Loucy (cell line): ENCODE measurements around the gene ADRA1B.

Source experiments
- H2AFZ ChIP-seq: fragments of 200-600 bp; sonication (generic); 2 replicates; pipeline ENCODE4 v1.6.0; 2016; ENCODE audit warnings: antibody characterized with exemption, mild to moderate bottlenecking, low read length, moderate library complexity
- H3F3A ChIP-seq: fragments of 200-600 bp; 2 replicates; pipeline ENCODE4 v1.6.0; 2016; ENCODE audit warnings: antibody characterized with exemption, low read depth, mild to moderate bottlenecking
- H3K27me3 ChIP-seq: fragments of 200-600 bp; sonication (generic); 2 replicates; pipeline ENCODE4 v1.6.1; 2014; ENCODE audit warnings: low read length, mild to moderate bottlenecking; ENCODE audit not compliant: insufficient read depth, poor library complexity, severe bottlenecking
- H3K36me3 ChIP-seq: fragments of 200-600 bp; sonication (generic); 2 replicates; pipeline ENCODE4 v1.6.1; 2016; ENCODE audit warnings: low read length; ENCODE audit not compliant: insufficient read depth
- H3K4me1 ChIP-seq: fragments of 200-600 bp; sonication (generic); 2 replicates; pipeline ENCODE4 v1.5.1; 2014; ENCODE audit warnings: low read length, mild to moderate bottlenecking; ENCODE audit not compliant: insufficient read depth, poor library complexity, severe bottlenecking
- H3K4me2 ChIP-seq: fragments of 200-600 bp; sonication (generic); 2 replicates; pipeline ENCODE4 v1.6.0; 2014; ENCODE audit warnings: antibody characterized with exemption, low read length, low read depth, mild to moderate bottlenecking; ENCODE audit not compliant: poor library complexity, severe bottlenecking
- H3K4me3 ChIP-seq: fragments of 200-600 bp; sonication (generic); 2 replicates; pipeline ENCODE4 v1.5.1; 2014; ENCODE audit warnings: low read length, mild to moderate bottlenecking, mixed read lengths; ENCODE audit not compliant: poor library complexity, severe bottlenecking
- H3K79me2 ChIP-seq: fragments of 200-600 bp; sonication (generic); 2 replicates; pipeline ENCODE4 v1.6.1; 2014; ENCODE audit warnings: low read length; ENCODE audit not compliant: insufficient read depth
- H3K9ac ChIP-seq: fragments of 200-600 bp; sonication (generic); 2 replicates; pipeline ENCODE4 v1.6.0; 2014; ENCODE audit warnings: mild to moderate bottlenecking, low read depth, low read length, moderate library complexity; ENCODE audit not compliant: poor library complexity, severe bottlenecking
- H3K9me2 ChIP-seq: fragments of 200-600 bp; sonication (generic); replicated peaks from 2 replicates; pipeline ENCODE4 v1.6.1; 2016; ENCODE audit warnings: low read depth, low read length, mixed read lengths
- H3K9me3 ChIP-seq: fragments of 200-600 bp; sonication (generic); 2 replicates; pipeline ENCODE4 v1.6.1; 2014; ENCODE audit warnings: mild to moderate bottlenecking, antibody characterized with exemption, low read length, low read depth; ENCODE audit not compliant: insufficient read depth
- H4K20me1 ChIP-seq: fragments of 200-600 bp; sonication (generic); 2 replicates; pipeline ENCODE4 v1.6.0; 2014; ENCODE audit warnings: antibody characterized with exemption, low read length, mild to moderate bottlenecking; ENCODE audit not compliant: insufficient read depth, poor library complexity, severe bottlenecking
- EZH2phosphoT487 ChIP-seq: fragments of 200-600 bp; IDR thresholded peaks from 2 replicates; pipeline ENCODE4 v1.6.1; 2018; ENCODE audit warnings: antibody characterized with exemption, mild to moderate bottlenecking, moderate library complexity, borderline replicate concordance
- TF ChIP-seq, protein P1 (sequence below): fragments of 200-600 bp; sonication (generic); conservative IDR thresholded peaks from 2 replicates; pipeline ENCODE4 v1.5.1; 2014; ENCODE audit warnings: mild to moderate bottlenecking, antibody characterized with exemption, low read length

Gene ADRA1B

GRCh38 chr5:159933531-159934485, 17.5 kb downstream of the ADRA1B start:
- no peak overlapping the region for H2AFZ ChIP-seq
- no peaks in the 10 kb centered on the region for H3K9me2 ChIP-seq
- H3K4me3 ChIP-seq = no peak overlapping the region
- TF ChIP-seq, protein P1, sequence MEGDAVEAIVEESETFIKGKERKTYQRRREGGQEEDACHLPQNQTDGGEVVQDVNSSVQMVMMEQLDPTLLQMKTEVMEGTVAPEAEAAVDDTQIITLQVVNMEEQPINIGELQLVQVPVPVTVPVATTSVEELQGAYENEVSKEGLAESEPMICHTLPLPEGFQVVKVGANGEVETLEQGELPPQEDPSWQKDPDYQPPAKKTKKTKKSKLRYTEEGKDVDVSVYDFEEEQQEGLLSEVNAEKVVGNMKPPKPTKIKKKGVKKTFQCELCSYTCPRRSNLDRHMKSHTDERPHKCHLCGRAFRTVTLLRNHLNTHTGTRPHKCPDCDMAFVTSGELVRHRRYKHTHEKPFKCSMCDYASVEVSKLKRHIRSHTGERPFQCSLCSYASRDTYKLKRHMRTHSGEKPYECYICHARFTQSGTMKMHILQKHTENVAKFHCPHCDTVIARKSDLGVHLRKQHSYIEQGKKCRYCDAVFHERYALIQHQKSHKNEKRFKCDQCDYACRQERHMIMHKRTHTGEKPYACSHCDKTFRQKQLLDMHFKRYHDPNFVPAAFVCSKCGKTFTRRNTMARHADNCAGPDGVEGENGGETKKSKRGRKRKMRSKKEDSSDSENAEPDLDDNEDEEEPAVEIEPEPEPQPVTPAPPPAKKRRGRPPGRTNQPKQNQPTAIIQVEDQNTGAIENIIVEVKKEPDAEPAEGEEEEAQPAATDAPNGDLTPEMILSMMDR = no peak
- no peak for TF ChIP-seq EZH2phosphoT487
- no peak overlapping the region for H3K4me2 ChIP-seq
- H4K20me1 ChIP-seq = no peaks in the 10 kb centered on the region
- no peaks in the 10 kb centered on the region for H3F3A ChIP-seq
- no peaks in the 10 kb centered on the region for H3K79me2 ChIP-seq
- H3K36me3 ChIP-seq = no peaks in the 10 kb centered on the region
- no peaks in the 10 kb centered on the region for H3K4me1 ChIP-seq
- no peaks in the 10 kb centered on the region for H3K9me3 ChIP-seq
- no peak overlapping the region for H3K9ac ChIP-seq
- no peaks in the 10 kb centered on the region for H3K27me3 ChIP-seq

- no peaks in the 10 kb centered on the region for H4K20me1 ChIP-seq
- H3K27me3 ChIP-seq = no peaks in the 10 kb centered on the region
- H3K9me3 ChIP-seq = no peaks in the 10 kb centered on the region
- no peak overlapping the region for H2AFZ ChIP-seq
- no peaks in the 10 kb centered on the region for H3K4me1 ChIP-seq
- no peak overlapping the region for H3K4me3 ChIP-seq
- no peak overlapping the region for H3K9ac ChIP-seq
- H3K9me2 ChIP-seq = no peaks in the 10 kb centered on the region
- H3F3A ChIP-seq = no peaks in the 10 kb centered on the region
- H3K79me2 ChIP-seq = no peaks in the 10 kb centered on the region
- TF ChIP-seq, protein P1 = no peak
- TF ChIP-seq EZH2phosphoT487 = no peak
- H3K4me2 ChIP-seq = no peak overlapping the region
- H3K36me3 ChIP-seq = no peaks in the 10 kb centered on the region
Measured at GRCh38 chr5:159935946-159936345, 19.7 kb downstream of the ADRA1B start.

DNA sequence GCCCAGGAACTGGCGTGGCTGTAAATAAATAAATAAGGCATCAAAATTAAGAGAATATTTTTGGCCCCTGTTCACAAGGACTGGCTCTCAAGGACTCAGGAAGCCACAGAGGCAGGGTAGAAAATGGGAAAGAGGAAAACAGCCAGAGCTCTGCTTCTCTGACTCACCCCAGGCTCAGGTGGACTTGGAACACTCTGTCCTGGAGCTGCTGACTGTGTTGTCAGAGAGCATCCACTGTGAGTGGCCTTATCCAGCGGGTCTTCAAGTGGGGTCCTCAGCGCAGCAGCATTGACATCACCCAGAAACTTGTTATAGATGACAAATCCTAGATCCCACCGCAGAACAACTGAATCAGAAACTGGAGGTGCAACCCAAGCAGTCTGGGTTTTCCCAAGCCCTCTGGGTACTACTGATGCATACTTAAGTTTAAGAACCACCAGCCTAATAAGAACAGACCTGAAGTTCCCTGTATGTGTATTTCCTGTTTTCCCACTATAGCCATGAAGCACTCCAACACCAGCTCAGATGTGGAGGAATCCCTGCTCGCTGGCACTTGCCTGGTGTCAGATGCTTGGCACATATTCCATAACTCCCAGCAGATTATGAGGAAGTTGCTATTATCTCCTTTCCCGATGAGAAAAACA, 20.5 kb downstream of the ADRA1B start:
- Histone ChIP-seq H3K4me1 (no peaks in the 10 kb centered on the region), H3K9me2 (no peaks in the 10 kb centered on the region), H3K79me2 (no peaks in the 10 kb centered on the region), H3K9me3 (no peaks in the 10 kb centered on the region), H3K4me3 (no peak overlapping the region), H2AFZ (no peak overlapping the region), H3F3A (no peaks in the 10 kb centered on the region), H3K4me2 (no peak overlapping the region), H3K36me3 (no peaks in the 10 kb centered on the region), H3K27me3 (no peaks in the 10 kb centered on the region), H4K20me1 (no peaks in the 10 kb centered on the region), H3K9ac (no peak overlapping the region)
- TF ChIP-seq, protein P1 = no peak
- no peak for TF ChIP-seq EZH2phosphoT487
